Measurements from ENCODE around the gene INSC.

DNA sequence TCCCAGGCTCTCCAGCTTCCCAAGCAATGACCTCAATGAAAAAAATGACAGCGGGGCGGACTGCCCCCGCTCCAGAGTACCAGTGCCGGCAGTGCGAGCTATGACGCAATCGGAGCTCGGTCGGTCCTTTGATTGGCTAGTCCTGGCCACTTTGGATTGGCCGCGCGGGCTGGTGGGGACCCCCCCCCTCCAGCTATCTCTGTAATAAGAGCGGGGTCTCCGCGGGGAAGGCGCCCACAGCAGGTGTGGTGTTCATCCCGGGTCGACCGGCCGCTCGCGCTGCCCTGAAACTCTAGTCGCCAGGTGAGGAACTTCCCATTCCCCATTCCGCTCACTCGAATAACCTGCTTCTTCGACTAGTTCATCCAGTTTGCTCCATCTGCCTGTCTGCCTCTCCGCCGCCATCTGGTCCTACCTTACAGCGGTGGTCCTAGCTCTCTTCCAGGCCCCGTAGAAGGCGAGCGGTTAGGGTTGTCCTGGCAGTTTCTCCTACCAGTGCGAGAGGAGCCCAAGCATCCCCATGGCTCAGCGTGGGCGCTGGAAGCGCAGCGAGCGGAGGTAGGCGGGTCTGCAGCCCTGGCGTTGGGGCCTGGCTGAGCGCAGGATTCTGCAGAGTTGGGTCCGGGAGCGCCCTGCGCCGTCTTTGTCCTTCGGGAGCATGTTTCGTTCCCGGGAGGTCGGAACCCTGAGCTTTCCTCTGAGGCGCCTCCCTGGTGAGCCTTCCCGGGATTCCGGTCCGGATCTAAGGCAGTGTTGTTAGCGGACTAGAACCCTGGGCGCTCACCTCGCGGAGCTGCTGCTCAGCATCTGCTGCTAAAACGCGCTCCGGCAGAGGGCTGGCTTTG lies 41.1 kb upstream of the INSC start, which contains the start of gene CALCB:
- TF ChIP-seq, protein P1, sequence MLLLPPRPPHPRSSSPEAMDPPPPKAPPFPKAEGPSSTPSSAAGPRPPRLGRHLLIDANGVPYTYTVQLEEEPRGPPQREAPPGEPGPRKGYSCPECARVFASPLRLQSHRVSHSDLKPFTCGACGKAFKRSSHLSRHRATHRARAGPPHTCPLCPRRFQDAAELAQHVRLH (tag by site-specific recombination; IDR thresholded peaks at IDR 0.05) = no peak
- TF ChIP-seq, protein P2, sequence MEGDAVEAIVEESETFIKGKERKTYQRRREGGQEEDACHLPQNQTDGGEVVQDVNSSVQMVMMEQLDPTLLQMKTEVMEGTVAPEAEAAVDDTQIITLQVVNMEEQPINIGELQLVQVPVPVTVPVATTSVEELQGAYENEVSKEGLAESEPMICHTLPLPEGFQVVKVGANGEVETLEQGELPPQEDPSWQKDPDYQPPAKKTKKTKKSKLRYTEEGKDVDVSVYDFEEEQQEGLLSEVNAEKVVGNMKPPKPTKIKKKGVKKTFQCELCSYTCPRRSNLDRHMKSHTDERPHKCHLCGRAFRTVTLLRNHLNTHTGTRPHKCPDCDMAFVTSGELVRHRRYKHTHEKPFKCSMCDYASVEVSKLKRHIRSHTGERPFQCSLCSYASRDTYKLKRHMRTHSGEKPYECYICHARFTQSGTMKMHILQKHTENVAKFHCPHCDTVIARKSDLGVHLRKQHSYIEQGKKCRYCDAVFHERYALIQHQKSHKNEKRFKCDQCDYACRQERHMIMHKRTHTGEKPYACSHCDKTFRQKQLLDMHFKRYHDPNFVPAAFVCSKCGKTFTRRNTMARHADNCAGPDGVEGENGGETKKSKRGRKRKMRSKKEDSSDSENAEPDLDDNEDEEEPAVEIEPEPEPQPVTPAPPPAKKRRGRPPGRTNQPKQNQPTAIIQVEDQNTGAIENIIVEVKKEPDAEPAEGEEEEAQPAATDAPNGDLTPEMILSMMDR (tag by site-specific recombination; IDR thresholded peaks at IDR 0.05) = 0 out of 2 replicates have a peak, but pooled peaks have one; percentile 8
- no peak for TF ChIP-seq ZNF544 (tag by site-specific recombination; IDR thresholded peaks at IDR 0.05)
- TF ChIP-seq, protein P3, sequence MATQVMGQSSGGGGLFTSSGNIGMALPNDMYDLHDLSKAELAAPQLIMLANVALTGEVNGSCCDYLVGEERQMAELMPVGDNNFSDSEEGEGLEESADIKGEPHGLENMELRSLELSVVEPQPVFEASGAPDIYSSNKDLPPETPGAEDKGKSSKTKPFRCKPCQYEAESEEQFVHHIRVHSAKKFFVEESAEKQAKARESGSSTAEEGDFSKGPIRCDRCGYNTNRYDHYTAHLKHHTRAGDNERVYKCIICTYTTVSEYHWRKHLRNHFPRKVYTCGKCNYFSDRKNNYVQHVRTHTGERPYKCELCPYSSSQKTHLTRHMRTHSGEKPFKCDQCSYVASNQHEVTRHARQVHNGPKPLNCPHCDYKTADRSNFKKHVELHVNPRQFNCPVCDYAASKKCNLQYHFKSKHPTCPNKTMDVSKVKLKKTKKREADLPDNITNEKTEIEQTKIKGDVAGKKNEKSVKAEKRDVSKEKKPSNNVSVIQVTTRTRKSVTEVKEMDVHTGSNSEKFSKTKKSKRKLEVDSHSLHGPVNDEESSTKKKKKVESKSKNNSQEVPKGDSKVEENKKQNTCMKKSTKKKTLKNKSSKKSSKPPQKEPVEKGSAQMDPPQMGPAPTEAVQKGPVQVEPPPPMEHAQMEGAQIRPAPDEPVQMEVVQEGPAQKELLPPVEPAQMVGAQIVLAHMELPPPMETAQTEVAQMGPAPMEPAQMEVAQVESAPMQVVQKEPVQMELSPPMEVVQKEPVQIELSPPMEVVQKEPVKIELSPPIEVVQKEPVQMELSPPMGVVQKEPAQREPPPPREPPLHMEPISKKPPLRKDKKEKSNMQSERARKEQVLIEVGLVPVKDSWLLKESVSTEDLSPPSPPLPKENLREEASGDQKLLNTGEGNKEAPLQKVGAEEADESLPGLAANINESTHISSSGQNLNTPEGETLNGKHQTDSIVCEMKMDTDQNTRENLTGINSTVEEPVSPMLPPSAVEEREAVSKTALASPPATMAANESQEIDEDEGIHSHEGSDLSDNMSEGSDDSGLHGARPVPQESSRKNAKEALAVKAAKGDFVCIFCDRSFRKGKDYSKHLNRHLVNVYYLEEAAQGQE (tag by site-specific recombination; IDR thresholded peaks at IDR 0.05) = no peak

Measured in HEK293 (cell line).